Posterior cingulate gyrus (tissue), 11 donors: ENCODE data around the gene FBN1.

ENCODE experiments used
- DNase-seq, 10 donors: peaks; one replicate each; pipeline versions ENCODE4 v3.0.0 to v3.0.0-alpha.2; 2020 to 2021; ENCODE audit warnings: mixed read lengths in 3 of 10
- intact Hi-C: fragments of 100-400 bp; cut with DNase I; formaldehyde crosslinking; loops from one replicate; pipeline ENCODE4 v1.15.1; 2023

Gene FBN1

GRCh38 chr15:48388016-48388851, 257.3 kb downstream of the FBN1 start:
- intact Hi-C loops: no loop called here
- DNase-seq: no peak

GRCh38 chr15:48385031-48385830, 260.3 kb downstream of the FBN1 start:
- DNase-seq: no peak
- intact Hi-C loops: no loop called here

- no peak for DNase-seq
- intact Hi-C loops: no loop called here
Observed at GRCh38 chr15:48384616-48385015, 260.9 kb downstream of the FBN1 start.

GRCh38 chr15:48383031-48383430, 262.5 kb downstream of the FBN1 start:
- intact Hi-C loops: no loop called here
- no peak for DNase-seq

- DNase-seq: no peak
- intact Hi-C loops: no loop called here
Observed at GRCh38 chr15:48381861-48382260, 263.6 kb downstream of the FBN1 start.

- intact Hi-C loops: no loop called here
- no peak for DNase-seq
Observed at GRCh38 chr15:48380198-48380597, 265.3 kb downstream of the FBN1 start.

- no peak for DNase-seq
- intact Hi-C loops: no loop called here
Observed at GRCh38 chr15:48375767-48376166, 269.7 kb downstream of the FBN1 start.

GRCh38 chr15:48374472-48374871, 271.0 kb downstream of the FBN1 start:
- intact Hi-C loops: no loop called here
- DNase-seq: no peak

- no peak for DNase-seq
- intact Hi-C loops: no loop called here
Observed at GRCh38 chr15:48373821-48374451, 271.6 kb downstream of the FBN1 start.

GRCh38 chr15:48371961-48372360, 273.5 kb downstream of the FBN1 start:
- no peak for DNase-seq
- intact Hi-C loops: no loop called here

GRCh38 chr15:48371550-48371949, 274.0 kb downstream of the FBN1 start:
- DNase-seq: no peak
- intact Hi-C loops: no loop called here

GRCh38 chr15:48370460-48370859, 275.0 kb downstream of the FBN1 start:
- intact Hi-C loops: no loop called here
- DNase-seq: no peak

GRCh38 chr15:48367483-48367882, 278.0 kb downstream of the FBN1 start:
- intact Hi-C loops: loop anchor here (10.0 kb wide), 1 partner anchor 1777 kb away; no protein-coding TSS in a partner anchor
- no peak for DNase-seq

- DNase-seq: no peak
Observed at GRCh38 chr15:48366584-48367312, 278.8 kb downstream of the FBN1 start.

GRCh38 chr15:48365575-48365974, 279.9 kb downstream of the FBN1 start:
- intact Hi-C loops: loop anchor here (10.0 kb wide), 1 partner anchor 1779 kb away; no protein-coding TSS in a partner anchor
- no peak for DNase-seq

More at GRCh38 chr15:48366584-48367312, 278.8 kb downstream of the FBN1 start:
- intact Hi-C loops: loop anchor here (10.0 kb wide), 1 partner anchor 1778 kb away; no protein-coding TSS in a partner anchor

GRCh38 chr15:48363474-48363873, 282.0 kb downstream of the FBN1 start:
- intact Hi-C loops: loop anchor here (10.0 kb wide), 1 partner anchor 1781 kb away; no protein-coding TSS in a partner anchor
- DNase-seq: no peak

GRCh38 chr15:48361685-48362084, 283.8 kb downstream of the FBN1 start:
- intact Hi-C loops: loop anchor here (10.0 kb wide), 1 partner anchor 1783 kb away; no protein-coding TSS in a partner anchor
- no peak for DNase-seq

- intact Hi-C loops: loop anchor here (10.0 kb wide), 1 partner anchor 1784 kb away; no protein-coding TSS in a partner anchor
- no peak for DNase-seq
Observed at GRCh38 chr15:48360841-48361240, 284.7 kb downstream of the FBN1 start.
